ENCODE measurements around the gene PKDCC.
"Not testable (repeated sequence)": the region's sequence is repeated elsewhere in the genome, so short reads cannot be mapped to it uniquely, and the experiment has no call there.

PKDCC gene

GRCh38 chr2:42067001-42067400 lies 19.2 kb downstream of the PKDCC start:
- not testable (repeated sequence) for DNase-seq

- no peak for DNase-seq
Observed at GRCh38 chr2:42067521-42067920, 19.7 kb downstream of the PKDCC start.

GRCh38 chr2:42068571-42069178 lies 20.9 kb downstream of the PKDCC start:
- DNase-seq: no peak

- DNase-seq: no peak
Observed at GRCh38 chr2:42069568-42069967, 21.7 kb downstream of the PKDCC start.

GRCh38 chr2:42071791-42072190 lies 24.0 kb downstream of the PKDCC start:
- DNase-seq: no peak

- no peak for DNase-seq
Observed at GRCh38 chr2:42072349-42073118, 24.7 kb downstream of the PKDCC start.

- no peak for DNase-seq
Observed at GRCh38 chr2:42073739-42074503, 26.1 kb downstream of the PKDCC start.

- no peak for DNase-seq
Observed at GRCh38 chr2:42074661-42075060, 26.8 kb downstream of the PKDCC start.

- DNase-seq: no peak
Observed at GRCh38 chr2:42076357-42077225, 28.8 kb downstream of the PKDCC start.

- DNase-seq: no peak
Observed at GRCh38 chr2:42077343-42077742, 29.5 kb downstream of the PKDCC start.

GRCh38 chr2:42079737-42080287 lies 32.0 kb downstream of the PKDCC start:
- no peak for DNase-seq

GRCh38 chr2:42081151-42081550 lies 33.3 kb downstream of the PKDCC start:
- not testable (repeated sequence) for DNase-seq

GRCh38 chr2:42082016-42082415 lies 34.2 kb downstream of the PKDCC start:
- DNase-seq: no peak

- DNase-seq: no peak
Observed at GRCh38 chr2:42084231-42084671, 36.4 kb downstream of the PKDCC start.

- not testable (repeated sequence) for DNase-seq
Observed at GRCh38 chr2:42085070-42085469, 37.2 kb downstream of the PKDCC start.

GRCh38 chr2:42085706-42086487 lies 38.1 kb downstream of the PKDCC start:
- DNase-seq: no peak

GRCh38 chr2:42086500-42086953 lies 38.7 kb downstream of the PKDCC start:
- DNase-seq: no peak

- DNase-seq: no peak
Observed at GRCh38 chr2:42087137-42087856, 39.5 kb downstream of the PKDCC start.

- DNase-seq: no peak
Observed at GRCh38 chr2:42087857-42088195, 40.0 kb downstream of the PKDCC start.

GRCh38 chr2:42089340-42089925 lies 41.6 kb downstream of the PKDCC start:
- DNase-seq: no peak

GRCh38 chr2:42090216-42090615 lies 42.4 kb downstream of the PKDCC start:
- DNase-seq: no peak
